Panc1 (cell line): Measurements from ENCODE around the gene SV2B. TPM values are rescaled to one million over a fixed set of nuclear protein-coding genes. Genes with fewer than 3 reads are reported as not detected.
A peak's percentile ranks its signal among the peaks of the same experiment; 100 is the strongest.

Source experiments
- ATAC-seq: fragments of 200-7000 bp; cut with Tn5 transposase; 2 replicates; pipeline ENCODE4 v1.9.1; 2020; ENCODE audit warnings: mild to moderate bottlenecking, moderate library complexity
- BruUV-seq: library from RNA; stranded (reverse); fragments of 400-500 nt; replicated peaks from 2 replicates; lab custom pipeline; 2021; lab: Mats Ljungman, UMichigan
- CTCF ChIA-PET: fragments of 300-600 bp; sonication (Branson Sonifier 250); formaldehyde crosslinking; loops from one replicate; lab custom pipeline; 2022; ENCODE audit warnings: antibody characterized with exemption; lab: Charles Lee
- POLR2A ChIA-PET: fragments of 300-600 bp; sonication (Branson Sonifier 250); formaldehyde crosslinking; loops from one replicate; lab custom pipeline; 2022; ENCODE audit warnings: antibody characterized with exemption; lab: Charles Lee
- DNase-seq: peaks from one replicate; pipeline ENCODE4 v3.0.0-alpha.2; 2010; ENCODE audit warnings: low read depth, low spot score
- H3K27ac ChIP-seq: 2 replicates; pipeline ENCODE4 v1.5.1; 2011; ENCODE audit warnings: mild to moderate bottlenecking, low read length, inconsistent platforms
- H3K27me3 ChIP-seq: fragments of 200-500 bp; sonication (Bioruptor generic); 2 replicates; pipeline ENCODE4 v1.6.0; 2014; ENCODE audit warnings: low read length, inconsistent platforms; ENCODE audit not compliant: control insufficient read depth, insufficient read depth
- H3K36me3 ChIP-seq: fragments of 200-500 bp; sonication (Bioruptor generic); 2 replicates; pipeline ENCODE4 v1.5.1; 2014; ENCODE audit warnings: inconsistent platforms, mild to moderate bottlenecking, low read length, moderate library complexity; ENCODE audit not compliant: control insufficient read depth, insufficient read depth
- H3K4me1 ChIP-seq: 2 replicates; pipeline ENCODE4 v1.5.1; 2011; ENCODE audit warnings: inconsistent platforms, mild to moderate bottlenecking, low read length, moderate library complexity; ENCODE audit not compliant: control insufficient read depth, insufficient read depth
- H3K4me3 ChIP-seq, 2 experiments: 2 replicates each; pipeline ENCODE4 v1.5.1; 2011 to 2012; ENCODE audit warnings: low read depth in 2 of 2, low read length in 2 of 2, mild to moderate bottlenecking in 2 of 2, inconsistent platforms in 1 of 2, moderate library complexity in 1 of 2
- H3K9me3 ChIP-seq: fragments of 200-500 bp; sonication (Bioruptor generic); 2 replicates; pipeline ENCODE4 v1.5.1; 2014; ENCODE audit warnings: low read depth, mild to moderate bottlenecking, inconsistent platforms, low read length, moderate library complexity; ENCODE audit not compliant: control insufficient read depth, insufficient read depth
- CTCF ChIP-seq: fragments of 450-650 bp; IDR thresholded peaks from 2 replicates; pipeline ENCODE4 v1.5.1; 2017; ENCODE audit warnings: mild to moderate bottlenecking
- POLR2AphosphoS5 ChIP-seq: IDR thresholded peaks from 2 replicates; pipeline ENCODE4 v1.6.1; 2012; ENCODE audit warnings: mild to moderate bottlenecking, low read depth, low read length, moderate library complexity
- REST ChIP-seq, 2 experiments: IDR thresholded peaks; 2 replicates each; pipeline ENCODE4 v1.6.1; 2011 to 2012; ENCODE audit warnings: low read depth in 2 of 2, control low read depth in 1 of 2, low read length in 1 of 2, mild to moderate bottlenecking in 1 of 2, moderate library complexity in 1 of 2; ENCODE audit not compliant: insufficient read depth in 1 of 2
- SIN3A ChIP-seq: IDR thresholded peaks from 2 replicates; pipeline ENCODE4 v1.6.1; 2012; ENCODE audit warnings: low read depth, mild to moderate bottlenecking, low read length, moderate library complexity, borderline replicate concordance; ENCODE audit not compliant: insufficient read depth
- in situ Hi-C: cut with HindIII; loops from 2 replicates; pipeline ENCODE4 v1.10.0; 2016; ENCODE audit warnings: low sequenced_read_pairs, low pct_unique_long_range_greater_than_20kb
- intact Hi-C: fragments of 100-400 bp; cut with micrococcal nuclease; formaldehyde crosslinking; loops from one replicate; pipeline ENCODE4 v1.10.0; 2022; ENCODE audit not compliant: unreplicated experiment
- total RNA-seq: library from RNA; stranded (reverse); gene quantifications from one replicate; pipeline ENCODE4 v1.2.1, GENCODE V29; 2021; ENCODE audit not compliant: unreplicated experiment

The SV2B gene
- total RNA-seq, 1 experiment from 2014 or later = not detected

- Histone ChIP-seq H3K4me1 (no peaks in the 10 kb centered on the region), H3K9me3 (no peaks in the 10 kb centered on the region), H3K36me3 (no peaks in the 10 kb centered on the region), H3K27me3 (peaks cover 13% of the 10 kb centered on the region), H3K4me3 (no peak overlapping the region), H3K27ac (no peak overlapping the region)
- ATAC-seq = no peak
- ChIA-PET POLR2A (no interaction called here), CTCF (no interaction called here)
- intact Hi-C loops = no loop called here
- no peak for DNase-seq
- in situ Hi-C loops = no loop called here
- no peak for TF ChIP-seq REST (IDR thresholded peaks at IDR 0.05; ENCODE audit: insufficient read depth in 1 of 2, low read depth in 2 of 2, low read length in 1 of 2)
- no TSS peak for BruUV-seq
Observed at GRCh38 chr15:91061230-91061629, 38.8 kb upstream of the SV2B start.

- in situ Hi-C loops = no loop called here
- CTCF ChIA-PET = no interaction called here
- DNase-seq (no peak), ATAC-seq (0 out of 2 replicates have a peak, but pooled peaks have one; percentile 18)
- no peaks in the 10 kb centered on the region for H3K9me3 ChIP-seq
- POLR2A ChIA-PET = no interaction called here
- no TSS peak for BruUV-seq
- H3K27ac ChIP-seq = no peak overlapping the region
- peaks cover 9% of the 10 kb centered on the region for H3K27me3 ChIP-seq
- no peaks in the 10 kb centered on the region for H3K36me3 ChIP-seq
- TF ChIP-seq SIN3A = no peak
- TF ChIP-seq REST (IDR thresholded peaks at IDR 0.05; ENCODE audit: insufficient read depth in 1 of 2, low read depth in 2 of 2, low read length in 1 of 2) = no peak
- TF ChIP-seq CTCF = no peak
- no peak for TF ChIP-seq POLR2AphosphoS5
- intact Hi-C loops = no loop called here
- H3K4me1 ChIP-seq = no peaks in the 10 kb centered on the region
- no peak overlapping the region for H3K4me3 ChIP-seq
Observed at GRCh38 chr15:91061997-91062396, 38.1 kb upstream of the SV2B start.
